Measurements from ENCODE around the gene SH3BGR.

SH3BGR gene

GRCh38 chr21:39519835-39520234 is 68.1 kb downstream of the SH3BGR start:
- Histone ChIP-seq H3K36me3 (ENCODE audit: control insufficient read depth, insufficient read depth, low read length, severe bottlenecking) (no peaks in the 10 kb centered on the region), H3K4me3 (ENCODE audit: low read length) (no peak overlapping the region), H3K9ac (ENCODE audit: low read length) (no peak overlapping the region), H3K4me1 (ENCODE audit: control insufficient read depth, insufficient read depth, low read length) (peaks cover 16% of the 10 kb centered on the region), H3K27me3 (replicated peaks; ENCODE audit: control insufficient read depth, insufficient read depth, low read length) (peaks cover 5% of the 10 kb centered on the region), H3K9me3 (ENCODE audit: control insufficient read depth, low read length) (no peaks in the 10 kb centered on the region)
- no peak for DNase-seq (ENCODE audit: low read depth)

GRCh38 chr21:39523399-39523798 is 71.6 kb downstream of the SH3BGR start:
- no peaks in the 10 kb centered on the region for H3K9me3 ChIP-seq (ENCODE audit: control insufficient read depth, low read length)
- H3K4me1 ChIP-seq (ENCODE audit: control insufficient read depth, insufficient read depth, low read length), result peaks cover 16% of the 10 kb centered on the region
- no peak overlapping the region for H3K9ac ChIP-seq (ENCODE audit: low read length)
- peak; percentile 5 for DNase-seq (ENCODE audit: low read depth)
- no peaks in the 10 kb centered on the region for H3K36me3 ChIP-seq (ENCODE audit: control insufficient read depth, insufficient read depth, low read length, severe bottlenecking)
- H3K4me3 ChIP-seq (ENCODE audit: low read length), result no peak overlapping the region
- H3K27me3 ChIP-seq (replicated peaks; ENCODE audit: control insufficient read depth, insufficient read depth, low read length), result peaks cover 19% of the 10 kb centered on the region

GRCh38 chr21:39523915-39524314 is 72.1 kb downstream of the SH3BGR start:
- peaks cover 22% of the 10 kb centered on the region for H3K27me3 ChIP-seq (replicated peaks; ENCODE audit: control insufficient read depth, insufficient read depth, low read length)
- H3K4me1 ChIP-seq (ENCODE audit: control insufficient read depth, insufficient read depth, low read length), result peaks cover 13% of the 10 kb centered on the region
- H3K9me3 ChIP-seq (ENCODE audit: control insufficient read depth, low read length), result no peaks in the 10 kb centered on the region
- no peak overlapping the region for H3K4me3 ChIP-seq (ENCODE audit: low read length)
- H3K9ac ChIP-seq (ENCODE audit: low read length), result no peak overlapping the region
- H3K36me3 ChIP-seq (ENCODE audit: control insufficient read depth, insufficient read depth, low read length, severe bottlenecking), result no peaks in the 10 kb centered on the region
- no peak for DNase-seq (ENCODE audit: low read depth)

- peaks cover 13% of the 10 kb centered on the region for H3K4me1 ChIP-seq (ENCODE audit: control insufficient read depth, insufficient read depth, low read length)
- H3K4me3 ChIP-seq (ENCODE audit: low read length), result no peak overlapping the region
- H3K36me3 ChIP-seq (ENCODE audit: control insufficient read depth, insufficient read depth, low read length, severe bottlenecking), result no peaks in the 10 kb centered on the region
- DNase-seq (ENCODE audit: low read depth), result no peak
- H3K9me3 ChIP-seq (ENCODE audit: control insufficient read depth, low read length), result no peaks in the 10 kb centered on the region
- H3K9ac ChIP-seq (ENCODE audit: low read length), result no peak overlapping the region
- peaks cover 29% of the 10 kb centered on the region for H3K27me3 ChIP-seq (replicated peaks; ENCODE audit: control insufficient read depth, insufficient read depth, low read length)
Measured at GRCh38 chr21:39525129-39525528, 73.4 kb downstream of the SH3BGR start.

- Histone ChIP-seq H3K9ac (ENCODE audit: low read length) (no peak overlapping the region), H3K36me3 (ENCODE audit: control insufficient read depth, insufficient read depth, low read length, severe bottlenecking) (no peaks in the 10 kb centered on the region), H3K4me3 (ENCODE audit: low read length) (no peak overlapping the region), H3K9me3 (ENCODE audit: control insufficient read depth, low read length) (no peaks in the 10 kb centered on the region), H3K4me1 (ENCODE audit: control insufficient read depth, insufficient read depth, low read length) (peaks cover 13% of the 10 kb centered on the region), H3K27me3 (replicated peaks; ENCODE audit: control insufficient read depth, insufficient read depth, low read length) (peaks cover 29% of the 10 kb centered on the region)
- DNase-seq (ENCODE audit: low read depth), result no peak
Measured at GRCh38 chr21:39525601-39526000, 73.8 kb downstream of the SH3BGR start.

GRCh38 chr21:39527067-39527595 is 75.4 kb downstream of the SH3BGR start:
- Histone ChIP-seq H3K4me3 (ENCODE audit: low read length) (no peak overlapping the region), H3K27me3 (replicated peaks; ENCODE audit: control insufficient read depth, insufficient read depth, low read length) (peaks cover 29% of the 10 kb centered on the region), H3K9me3 (ENCODE audit: control insufficient read depth, low read length) (no peaks in the 10 kb centered on the region), H3K36me3 (ENCODE audit: control insufficient read depth, insufficient read depth, low read length, severe bottlenecking) (no peaks in the 10 kb centered on the region), H3K9ac (ENCODE audit: low read length) (no peak overlapping the region), H3K4me1 (ENCODE audit: control insufficient read depth, insufficient read depth, low read length) (peaks cover 13% of the 10 kb centered on the region)
- DNase-seq (ENCODE audit: low read depth), result no peak

GRCh38 chr21:39527664-39528381 is 76.1 kb downstream of the SH3BGR start:
- Histone ChIP-seq H3K4me3 (ENCODE audit: low read length) (no peak overlapping the region), H3K27me3 (replicated peaks; ENCODE audit: control insufficient read depth, insufficient read depth, low read length) (peaks cover 29% of the 10 kb centered on the region), H3K9ac (ENCODE audit: low read length) (no peak overlapping the region), H3K36me3 (ENCODE audit: control insufficient read depth, insufficient read depth, low read length, severe bottlenecking) (no peaks in the 10 kb centered on the region), H3K9me3 (ENCODE audit: control insufficient read depth, low read length) (no peaks in the 10 kb centered on the region), H3K4me1 (ENCODE audit: control insufficient read depth, insufficient read depth, low read length) (peaks cover 13% of the 10 kb centered on the region)
- no peak for DNase-seq (ENCODE audit: low read depth)

- peaks cover 24% of the 10 kb centered on the region for H3K27me3 ChIP-seq (replicated peaks; ENCODE audit: control insufficient read depth, insufficient read depth, low read length)
- DNase-seq (ENCODE audit: low read depth), result peak; percentile 3
- no peak overlapping the region for H3K9ac ChIP-seq (ENCODE audit: low read length)
- peaks cover 3% of the 10 kb centered on the region for H3K4me1 ChIP-seq (ENCODE audit: control insufficient read depth, insufficient read depth, low read length)
- H3K4me3 ChIP-seq (ENCODE audit: low read length), result no peak overlapping the region
- H3K36me3 ChIP-seq (ENCODE audit: control insufficient read depth, insufficient read depth, low read length, severe bottlenecking), result no peaks in the 10 kb centered on the region
- H3K9me3 ChIP-seq (ENCODE audit: control insufficient read depth, low read length), result no peaks in the 10 kb centered on the region
Measured at GRCh38 chr21:39529026-39529425, 77.3 kb downstream of the SH3BGR start.

GRCh38 chr21:39531064-39531463 is 79.3 kb downstream of the SH3BGR start:
- Histone ChIP-seq H3K9ac (ENCODE audit: low read length) (no peak overlapping the region), H3K27me3 (replicated peaks; ENCODE audit: control insufficient read depth, insufficient read depth, low read length) (peaks cover 24% of the 10 kb centered on the region), H3K4me1 (ENCODE audit: control insufficient read depth, insufficient read depth, low read length) (no peaks in the 10 kb centered on the region), H3K4me3 (ENCODE audit: low read length) (no peak overlapping the region), H3K36me3 (ENCODE audit: control insufficient read depth, insufficient read depth, low read length, severe bottlenecking) (no peaks in the 10 kb centered on the region), H3K9me3 (ENCODE audit: control insufficient read depth, low read length) (no peaks in the 10 kb centered on the region)
- no peak for DNase-seq (ENCODE audit: low read depth)

GRCh38 chr21:39531840-39532239 is 80.1 kb downstream of the SH3BGR start:
- Histone ChIP-seq H3K4me3 (ENCODE audit: low read length) (no peak overlapping the region), H3K36me3 (ENCODE audit: control insufficient read depth, insufficient read depth, low read length, severe bottlenecking) (no peaks in the 10 kb centered on the region), H3K9me3 (ENCODE audit: control insufficient read depth, low read length) (no peaks in the 10 kb centered on the region), H3K4me1 (ENCODE audit: control insufficient read depth, insufficient read depth, low read length) (no peaks in the 10 kb centered on the region), H3K9ac (ENCODE audit: low read length) (no peak overlapping the region), H3K27me3 (replicated peaks; ENCODE audit: control insufficient read depth, insufficient read depth, low read length) (peaks cover 21% of the 10 kb centered on the region)
- no peak for DNase-seq (ENCODE audit: low read depth)

GRCh38 chr21:39533545-39534380 is 82.0 kb downstream of the SH3BGR start:
- Histone ChIP-seq H3K4me3 (ENCODE audit: low read length) (no peak overlapping the region), H3K4me1 (ENCODE audit: control insufficient read depth, insufficient read depth, low read length) (no peaks in the 10 kb centered on the region), H3K36me3 (ENCODE audit: control insufficient read depth, insufficient read depth, low read length, severe bottlenecking) (no peaks in the 10 kb centered on the region), H3K9ac (ENCODE audit: low read length) (no peak overlapping the region), H3K9me3 (ENCODE audit: control insufficient read depth, low read length) (no peaks in the 10 kb centered on the region), H3K27me3 (replicated peaks; ENCODE audit: control insufficient read depth, insufficient read depth, low read length) (peaks cover 9% of the 10 kb centered on the region)
- no peak for DNase-seq (ENCODE audit: low read depth)
